Measurements from ENCODE around the gene NGRN.

The NGRN gene, protein sequence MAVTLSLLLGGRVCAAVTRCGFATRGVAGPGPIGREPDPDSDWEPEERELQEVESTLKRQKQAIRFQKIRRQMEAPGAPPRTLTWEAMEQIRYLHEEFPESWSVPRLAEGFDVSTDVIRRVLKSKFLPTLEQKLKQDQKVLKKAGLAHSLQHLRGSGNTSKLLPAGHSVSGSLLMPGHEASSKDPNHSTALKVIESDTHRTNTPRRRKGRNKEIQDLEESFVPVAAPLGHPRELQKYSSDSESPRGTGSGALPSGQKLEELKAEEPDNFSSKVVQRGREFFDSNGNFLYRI

GRCh38 chr15:90265271-90266060 lies at the start of gene NGRN:
TSS of gene NGRN (plus strand) at chr15:90265672. CDS start at chr15:90265713, 41 bp downstream.
- peak; percentile 85 for DNase-seq

DNA sequence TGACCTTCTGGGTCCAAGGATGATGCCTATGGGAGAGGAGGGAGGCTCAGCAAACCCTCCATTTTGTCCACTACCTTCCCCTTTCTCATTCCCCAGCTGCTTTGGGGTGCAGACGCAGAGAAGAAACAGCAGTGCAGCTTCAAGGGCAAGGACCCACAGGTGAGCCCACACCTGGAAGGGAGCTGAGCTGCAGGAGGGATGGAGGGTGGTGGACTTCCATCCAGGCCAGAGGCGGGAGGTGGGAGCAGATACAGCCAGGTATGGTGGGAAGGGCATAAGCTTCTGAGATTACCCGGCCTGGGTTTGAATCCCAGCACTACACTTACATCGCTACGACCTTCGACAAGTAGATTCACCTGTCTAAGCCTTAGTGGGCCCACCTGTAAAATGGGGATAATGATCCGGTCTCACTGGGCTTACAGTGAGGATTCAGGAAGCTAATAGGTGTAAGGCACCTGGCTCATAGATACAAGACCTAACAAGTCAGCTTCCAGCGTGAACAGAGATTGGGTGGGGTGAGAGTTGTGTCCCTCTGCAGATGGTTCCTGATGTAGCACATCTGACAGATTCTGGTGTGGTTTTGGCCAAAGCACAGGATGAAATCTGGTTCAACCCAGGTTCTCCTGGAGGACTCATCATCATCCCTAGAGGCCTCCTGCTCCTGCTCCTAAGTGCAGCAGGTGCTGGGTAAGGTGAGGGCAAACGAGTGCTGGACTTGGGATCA lies 47.6 kb upstream of the NGRN start:
- DNase-seq = no peak

GRCh38 chr15:90219421-90220141 lies 45.9 kb upstream of the NGRN start:
- DNase-seq = peak; percentile 24

DNA sequence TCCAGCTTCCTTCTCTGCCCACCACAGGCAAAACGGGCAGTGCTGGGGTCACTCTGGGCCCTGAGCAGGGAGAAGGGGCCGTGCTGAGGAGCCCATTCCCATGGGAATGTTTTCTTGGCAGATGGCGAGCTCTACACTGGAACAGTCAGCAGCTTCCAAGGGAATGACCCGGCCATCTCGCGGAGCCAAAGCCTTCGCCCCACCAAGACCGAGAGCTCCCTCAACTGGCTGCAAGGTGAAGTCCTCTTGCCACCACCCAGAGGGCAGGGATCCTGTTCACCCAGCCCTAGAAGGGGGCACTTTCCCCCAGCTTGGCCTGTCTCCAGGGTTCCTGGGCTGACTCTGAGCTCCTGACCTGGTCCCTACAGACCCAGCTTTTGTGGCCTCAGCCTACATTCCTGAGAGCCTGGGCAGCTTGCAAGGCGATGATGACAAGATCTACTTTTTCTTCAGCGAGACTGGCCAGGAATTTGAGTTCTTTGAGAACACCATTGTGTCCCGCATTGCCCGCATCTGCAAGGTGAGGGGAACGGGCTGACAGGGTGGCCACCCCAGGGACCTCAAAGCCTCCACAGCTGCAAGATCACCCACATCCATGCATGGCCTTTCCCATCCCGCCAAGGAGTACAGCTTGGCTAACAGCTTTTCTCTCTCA lies 44.1 kb upstream of the NGRN start:
- no peak for DNase-seq

- DNase-seq = no peak
Observed at GRCh38 chr15:90222547-90222946, 42.9 kb upstream of the NGRN start.

- no peak for DNase-seq
Observed at GRCh38 chr15:90223441-90224165, 41.9 kb upstream of the NGRN start.

DNA sequence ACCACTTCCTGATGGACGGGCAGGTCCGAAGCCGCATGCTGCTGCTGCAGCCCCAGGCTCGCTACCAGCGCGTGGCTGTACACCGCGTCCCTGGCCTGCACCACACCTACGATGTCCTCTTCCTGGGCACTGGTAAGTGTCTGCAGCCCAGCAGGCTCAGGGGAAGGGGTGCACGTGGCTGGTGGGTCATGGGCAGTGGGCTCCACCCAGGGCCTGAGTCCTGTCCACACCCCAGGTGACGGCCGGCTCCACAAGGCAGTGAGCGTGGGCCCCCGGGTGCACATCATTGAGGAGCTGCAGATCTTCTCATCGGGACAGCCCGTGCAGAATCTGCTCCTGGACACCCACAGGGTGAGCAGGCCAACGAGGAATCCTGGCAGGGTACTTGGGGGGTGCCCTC lies 40.4 kb upstream of the NGRN start:
- DNase-seq = no peak

GRCh38 chr15:90225504-90226234 lies 39.8 kb upstream of the NGRN start:
- no peak for DNase-seq

- DNase-seq = no peak
Observed at GRCh38 chr15:90227336-90227735, 38.1 kb upstream of the NGRN start.

GRCh38 chr15:90227816-90228772 lies 37.4 kb upstream of the NGRN start:
- DNase-seq = no peak

GRCh38 chr15:90228960-90229359 lies 36.5 kb upstream of the NGRN start:
- no peak for DNase-seq

GRCh38 chr15:90230071-90230494 lies 35.4 kb upstream of the NGRN start:
- DNase-seq = no peak

GRCh38 chr15:90230610-90231009 lies 34.9 kb upstream of the NGRN start:
- no peak for DNase-seq

GRCh38 chr15:90231028-90232017 lies 34.1 kb upstream of the NGRN start:
- no peak for DNase-seq

DNA sequence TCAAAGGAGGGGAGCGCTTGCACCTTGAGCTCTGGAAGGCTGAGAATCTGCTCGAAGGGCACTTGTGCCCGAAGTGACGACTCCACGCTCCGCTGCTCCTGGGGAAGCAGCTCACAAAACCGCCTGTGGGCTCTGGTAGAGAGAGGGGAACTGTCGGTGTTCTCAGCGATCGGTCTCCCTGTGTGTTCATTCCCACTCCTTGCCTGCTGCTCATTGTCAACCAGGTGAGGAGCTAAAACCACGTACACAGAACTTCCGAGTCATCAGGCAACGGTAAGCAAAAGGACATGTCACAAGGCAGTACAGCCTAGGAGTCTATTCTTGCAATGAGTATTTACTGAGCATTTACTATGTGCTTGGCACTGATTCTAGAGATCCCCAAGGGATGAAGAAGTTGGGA lies 33.3 kb upstream of the NGRN start:
- no peak for DNase-seq

GRCh38 chr15:90232941-90233386 lies 32.5 kb upstream of the NGRN start:
- no peak for DNase-seq

DNA sequence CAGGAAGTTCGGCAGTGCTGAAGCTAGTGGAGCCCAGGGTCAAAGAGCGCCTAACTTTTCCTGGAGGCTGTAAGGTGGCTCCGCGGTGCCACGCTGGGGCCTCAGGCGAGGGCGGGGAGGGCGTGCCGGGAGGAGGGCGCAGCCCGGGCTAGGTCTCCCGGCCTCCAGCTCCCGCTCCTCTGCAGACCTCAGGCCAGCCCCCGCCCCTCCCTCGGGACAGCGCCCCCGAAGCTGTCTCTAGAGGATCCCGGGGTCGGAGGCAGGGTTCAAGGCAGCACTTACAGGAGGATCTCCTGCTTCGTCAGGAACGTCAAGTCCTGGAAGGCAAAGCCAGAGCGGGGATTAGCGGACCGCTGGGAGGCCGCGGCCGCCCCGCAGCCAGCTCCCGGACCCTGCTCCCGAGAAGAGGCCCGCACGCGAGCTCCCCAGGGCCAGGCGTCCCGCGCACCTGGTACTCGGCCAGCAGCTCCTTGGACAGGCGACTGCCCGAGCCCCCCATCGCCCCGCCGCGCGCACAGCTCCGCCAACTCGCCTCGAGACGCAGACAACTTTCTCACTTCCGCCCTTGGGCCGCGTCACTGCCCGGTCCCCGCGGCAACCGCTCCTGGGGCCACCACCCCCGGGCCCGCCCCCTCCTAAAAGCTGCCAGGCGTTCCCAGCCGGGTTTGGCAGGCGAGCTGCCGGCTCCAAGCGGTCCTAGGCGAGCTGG lies 31.9 kb upstream of the NGRN start, which contains the start of gene CIB1:
Gene CIB1, minus strand, starts transcription at position 555 of the 709 bp plus-strand sequence. Its CDS starts 56 bp downstream, at position 499.
- DNase-seq = no peak
